Activated CD8-positive, alpha-beta memory T cell treated with anti-CD3 and anti-CD28 coated beads for 24 hours (primary cell): ENCODE data around the gene PMPCB.

Source experiments
- DNase-seq: peaks from one replicate; pipeline ENCODE4 v3.0.0-alpha.2; 2020

PMPCB gene

DNA sequence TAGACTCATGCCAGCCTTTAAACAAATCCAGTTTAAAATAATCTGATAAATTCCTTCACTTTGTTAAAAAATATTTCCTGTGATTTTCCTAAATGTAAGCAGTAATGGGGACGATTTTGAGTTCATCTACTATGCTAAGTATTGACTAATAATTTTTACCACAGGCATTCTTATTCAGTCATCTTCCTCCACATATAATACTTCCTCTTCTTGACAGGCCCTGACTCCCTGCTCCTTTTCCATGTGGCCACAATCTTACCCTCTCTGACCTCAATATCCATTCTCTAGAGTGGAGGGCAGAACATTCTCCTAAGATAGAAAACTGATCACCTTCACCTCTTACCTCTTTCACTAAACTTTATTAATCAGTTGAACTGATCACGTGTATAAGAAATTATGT lies 39.5 kb downstream of the PMPCB start:
- DNase-seq = no peak

DNA sequence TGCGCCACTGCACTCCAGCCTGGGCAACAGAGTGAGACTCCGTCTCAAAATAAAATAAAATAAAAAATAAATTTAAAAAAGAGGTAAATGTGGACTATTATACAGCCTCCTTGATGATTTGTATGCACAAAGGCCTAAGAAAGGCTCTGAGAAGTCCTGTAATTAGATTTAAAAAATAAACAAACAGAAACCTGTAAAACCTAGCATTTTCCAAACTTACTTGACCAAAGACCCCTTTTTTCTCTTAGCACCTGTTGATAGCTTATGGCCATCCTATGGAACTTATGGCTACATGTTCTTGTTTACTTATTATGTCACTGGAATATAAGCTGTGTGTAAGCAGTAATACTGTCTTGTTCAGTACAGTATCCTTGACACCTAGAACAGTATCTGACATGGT lies 41.6 kb downstream of the PMPCB start:
- no peak for DNase-seq

DNA sequence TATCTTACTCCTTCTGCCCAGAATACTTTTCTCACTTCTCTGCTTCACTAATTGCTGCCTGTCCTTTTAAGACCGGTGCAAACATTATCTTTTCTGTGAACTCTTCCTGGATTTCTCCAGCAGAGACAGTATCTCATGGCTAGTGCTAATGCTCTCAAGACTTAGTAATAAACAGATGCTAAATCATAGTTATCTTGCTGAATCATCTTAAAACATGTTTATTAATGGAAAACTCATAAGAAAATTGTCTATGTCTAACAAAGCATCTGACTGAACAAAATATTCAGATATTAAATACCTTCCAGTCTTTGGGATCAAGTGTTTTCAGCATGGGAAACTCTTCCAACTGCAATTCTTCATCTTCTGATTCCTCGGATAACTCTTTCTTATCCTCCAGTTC lies 44.2 kb downstream of the PMPCB start:
- no peak for DNase-seq

GRCh38 chr7:103343332-103343731 lies 46.1 kb downstream of the PMPCB start:
- no peak for DNase-seq

DNA sequence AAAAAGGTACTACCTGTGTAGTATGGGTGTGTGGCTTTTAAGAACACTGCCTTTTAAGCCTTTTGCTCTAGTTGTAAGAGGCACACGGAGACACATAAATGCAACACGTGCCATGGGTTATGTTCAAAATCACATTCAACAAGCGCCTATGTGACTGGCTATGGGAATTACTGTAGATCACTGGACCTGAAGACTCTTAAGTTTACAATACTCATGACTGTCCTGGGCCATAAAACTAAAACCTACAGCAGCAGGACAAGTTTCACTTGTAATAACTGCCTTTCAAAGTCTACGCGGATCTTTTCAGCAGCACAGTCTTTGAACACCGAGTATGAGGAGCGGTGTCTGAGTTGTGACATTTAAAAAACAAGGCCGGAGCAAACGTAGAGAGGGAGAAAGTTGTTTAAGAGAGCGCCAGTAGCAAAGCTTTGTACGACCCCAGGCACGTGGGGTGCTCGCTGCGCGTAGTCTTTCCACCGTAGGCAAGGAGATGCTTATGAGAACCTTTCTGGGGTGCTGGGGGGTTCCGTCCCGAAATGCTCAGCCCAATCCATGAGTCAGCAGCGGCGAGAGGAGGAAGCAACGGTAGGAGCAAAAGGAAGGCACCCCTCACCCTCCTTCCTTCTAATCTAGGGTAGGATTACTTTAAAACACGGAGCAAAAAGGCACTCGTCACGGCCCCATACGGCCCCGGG lies 46.7 kb downstream of the PMPCB start:
- DNase-seq = no peak

GRCh38 chr7:103344453-103345149 lies 47.4 kb downstream of the PMPCB start, which contains the start of gene DNAJC2:
Gene DNAJC2 (minus strand): TSS chr7:103344767. CDS start chr7:103344622, 145 bp downstream.
- peak; percentile 90 for DNase-seq

DNA sequence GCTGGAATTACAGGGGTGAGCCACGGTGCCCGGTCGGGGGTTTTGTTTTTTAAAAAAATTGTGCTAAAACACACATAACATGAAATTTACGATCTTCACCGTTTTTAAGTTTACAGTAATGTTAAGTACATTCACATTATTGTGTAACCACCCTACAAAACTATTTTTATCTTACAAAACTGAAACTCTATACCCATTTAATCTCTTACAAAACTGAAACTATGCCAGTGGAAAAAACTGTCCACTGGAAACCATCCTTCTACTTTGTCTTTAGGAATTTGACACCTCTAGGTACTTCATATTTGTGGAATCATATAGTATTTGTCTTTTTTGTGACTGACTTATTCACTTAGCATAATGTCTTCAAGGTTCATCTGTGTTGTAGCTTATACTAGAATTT lies 49.2 kb downstream of the PMPCB start:
- DNase-seq = no peak

- peak; percentile 90 for DNase-seq
Measured at GRCh38 chr7:103347507-103348267, 50.5 kb downstream of the PMPCB start, which contains the start of gene PSMC2. Gene PSMC2 (plus strand): TSS chr7:103347643. CDS start chr7:103347712, 69 bp downstream.

DNA sequence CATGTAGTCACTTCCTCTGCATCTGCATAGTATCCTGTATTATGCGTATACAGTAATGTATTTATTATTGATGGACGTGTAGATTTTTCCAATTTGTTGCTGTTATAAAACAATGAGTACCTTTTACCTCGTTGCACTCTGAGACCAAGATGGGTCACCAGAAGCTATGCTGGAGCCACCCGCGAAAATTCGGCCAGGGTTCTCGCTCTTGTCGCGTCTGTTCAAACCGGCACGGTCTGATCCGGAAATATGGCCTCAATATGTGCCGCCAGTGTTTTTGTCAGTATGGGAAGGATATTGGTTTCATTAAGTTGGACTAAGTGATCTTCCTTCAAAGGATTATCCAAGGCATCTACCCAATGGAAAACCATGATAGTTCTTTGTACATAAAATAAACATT lies 51.2 kb downstream of the PMPCB start:
- no peak for DNase-seq

DNA sequence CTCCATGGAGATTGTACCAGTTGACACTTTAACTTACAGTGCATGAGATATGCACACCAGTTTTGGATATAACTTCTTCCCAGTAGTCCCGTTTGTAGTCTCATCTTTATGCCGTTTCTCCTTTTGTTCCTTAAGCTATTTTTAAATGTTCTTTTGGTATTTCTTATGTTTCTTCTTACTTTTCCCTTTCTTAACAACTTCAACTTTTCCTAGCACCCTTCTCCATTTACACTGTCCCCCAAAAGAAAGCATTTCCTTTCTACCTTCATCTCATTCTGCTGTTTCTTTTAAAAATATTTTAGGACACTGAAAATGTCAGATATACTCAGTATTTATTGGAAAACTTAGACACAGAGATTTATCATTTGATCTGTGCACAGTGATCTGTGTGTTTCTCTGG lies 51.7 kb downstream of the PMPCB start:
- no peak for DNase-seq

GRCh38 chr7:103349805-103350204 lies 52.6 kb downstream of the PMPCB start:
- no peak for DNase-seq
